GM21360 (cell line): ENCODE results near the gene GALC.

ENCODE experiments used
- ATAC-seq: cut with Tn5 transposase; IDR thresholded peaks from one replicate; pipeline ENCODE4 v1.9.1; 2021; ENCODE audit warnings: mild to moderate bottlenecking, moderate library complexity; ENCODE audit not compliant: unreplicated experiment

The GALC gene

DNA sequence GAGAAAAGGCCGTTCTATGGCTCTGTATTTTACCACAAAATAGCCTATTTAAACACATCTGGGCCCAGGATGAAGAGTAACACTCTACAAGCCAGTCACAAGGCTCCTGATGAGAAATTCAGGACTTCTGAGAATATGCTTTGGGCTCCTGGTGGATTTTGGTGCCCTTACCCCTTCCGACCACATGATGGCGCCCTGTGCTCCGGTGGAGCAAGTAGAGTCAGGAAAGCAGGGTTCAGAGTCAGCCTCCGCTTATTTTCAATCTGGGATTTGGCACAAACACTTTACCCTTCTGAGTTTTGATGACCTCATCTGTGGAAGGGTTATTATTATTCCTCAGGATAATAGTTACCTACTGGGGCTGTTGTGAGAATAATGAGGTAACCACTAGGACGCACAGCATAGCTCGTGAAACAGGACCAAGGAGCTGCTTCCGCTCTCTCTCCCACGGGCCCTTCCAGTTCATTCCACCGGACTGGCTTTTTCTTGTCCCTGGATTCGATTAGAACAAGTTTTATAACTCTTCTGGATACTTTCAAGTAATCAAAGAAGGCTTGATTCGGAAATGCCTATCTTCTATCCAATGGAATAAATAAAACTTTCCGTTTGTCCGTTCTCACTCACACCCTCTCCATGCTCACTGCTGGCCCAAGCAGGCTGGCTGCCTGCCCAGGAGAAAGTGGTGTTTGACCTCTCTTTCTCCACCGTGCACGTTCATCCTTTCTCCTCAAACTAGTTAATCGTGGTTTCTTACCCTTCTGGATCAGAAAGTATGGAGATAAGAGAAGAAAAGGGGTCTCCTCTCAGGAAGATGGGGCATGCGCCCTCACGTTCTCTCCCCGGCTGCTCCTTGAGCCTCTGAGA, 104.6 kb downstream of the GALC start:
- ATAC-seq, result peak; percentile 57

DNA sequence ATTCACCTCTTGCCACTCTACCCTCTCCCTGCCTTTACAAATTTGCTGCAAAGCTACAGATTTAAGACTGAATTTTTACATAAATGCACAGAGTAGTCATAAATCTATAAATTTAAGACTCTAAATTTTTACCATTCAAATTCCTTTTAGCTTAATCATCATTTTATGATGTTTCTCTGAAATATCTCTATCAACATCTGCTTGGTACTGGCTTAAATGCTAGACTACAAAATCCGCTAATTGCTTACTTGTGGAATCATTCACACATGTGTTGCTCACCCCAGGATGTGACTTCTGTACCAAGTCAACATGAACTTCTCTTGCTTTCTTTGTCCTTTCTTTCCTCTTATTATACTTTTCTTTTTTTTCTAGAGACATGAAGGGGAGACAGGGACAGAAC, 109.2 kb downstream of the GALC start:
- ATAC-seq, result no peak
